Kidney epithelial cell (primary cell): ENCODE measurements around the gene WWC2. TPM values are rescaled to one million over a fixed set of nuclear protein-coding genes. Genes with fewer than 3 reads are reported as not detected.

Experiments
- DNase-seq: peaks from one replicate; pipeline ENCODE4 v3.0.0-alpha.2; 2010; ENCODE audit warnings: low read depth
- H3K27me3 ChIP-seq: 2 replicates; pipeline ENCODE4 v1.6.0; 2011; ENCODE audit warnings: low read length; ENCODE audit not compliant: control insufficient read depth, insufficient read depth
- H3K36me3 ChIP-seq: 2 replicates; pipeline ENCODE4 v1.5.1; 2011; ENCODE audit warnings: low read length; ENCODE audit not compliant: control insufficient read depth, insufficient read depth
- H3K4me3 ChIP-seq: 2 replicates; pipeline ENCODE4 v1.5.1; 2011; ENCODE audit warnings: low read depth, mild to moderate bottlenecking, control low read depth, low read length
- total RNA-seq: library from RNA; depleted of rRNA; stranded (reverse); fragments of >200 nt; gene quantifications from 2 replicates; pipeline ENCODE4 v1.2.3, GENCODE V29; 2015
- TF ChIP-seq, protein P1 (sequence below): IDR thresholded peaks from 2 replicates; pipeline ENCODE4 v1.5.1; 2011; ENCODE audit warnings: mild to moderate bottlenecking, moderate library complexity, low read length, control low read depth, inconsistent platforms; ENCODE audit not compliant: insufficient read depth, poor library complexity, severe bottlenecking

WWC2 gene
- total RNA-seq, 1 donor from 2014 or later = 29.0 TPM

DNA sequence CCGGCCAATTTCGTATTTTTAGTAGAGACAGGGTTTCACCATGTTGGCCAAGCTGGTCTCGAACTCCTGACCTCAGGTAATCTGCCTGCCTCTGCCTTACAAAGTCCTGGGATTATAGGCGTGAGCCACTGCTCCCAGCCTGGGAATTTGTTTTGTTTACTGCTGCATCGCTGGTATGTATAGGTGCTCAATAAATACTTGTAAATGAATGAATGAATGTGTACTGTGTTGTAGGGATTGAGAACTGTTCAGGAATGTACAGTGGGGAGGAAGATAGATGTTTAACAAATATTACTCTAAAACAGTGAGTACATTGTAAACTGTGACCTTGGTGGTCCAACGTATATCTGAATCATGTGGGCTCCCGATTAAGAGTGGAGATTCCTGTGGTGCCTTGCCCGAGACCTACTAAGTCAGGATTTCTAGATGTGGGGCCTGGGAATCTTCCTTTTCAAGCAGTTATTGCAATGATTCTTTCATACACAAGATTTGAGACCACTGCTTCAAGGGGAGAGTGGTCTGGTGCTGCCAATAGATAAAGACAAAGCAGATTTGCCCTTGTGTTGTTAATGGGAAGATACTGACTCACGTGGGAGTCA is 41.0 kb downstream of the WWC2 start:
- H3K36me3 ChIP-seq = no peaks in the 10 kb centered on the region
- no peaks in the 10 kb centered on the region for H3K27me3 ChIP-seq
- TF ChIP-seq, protein P1, sequence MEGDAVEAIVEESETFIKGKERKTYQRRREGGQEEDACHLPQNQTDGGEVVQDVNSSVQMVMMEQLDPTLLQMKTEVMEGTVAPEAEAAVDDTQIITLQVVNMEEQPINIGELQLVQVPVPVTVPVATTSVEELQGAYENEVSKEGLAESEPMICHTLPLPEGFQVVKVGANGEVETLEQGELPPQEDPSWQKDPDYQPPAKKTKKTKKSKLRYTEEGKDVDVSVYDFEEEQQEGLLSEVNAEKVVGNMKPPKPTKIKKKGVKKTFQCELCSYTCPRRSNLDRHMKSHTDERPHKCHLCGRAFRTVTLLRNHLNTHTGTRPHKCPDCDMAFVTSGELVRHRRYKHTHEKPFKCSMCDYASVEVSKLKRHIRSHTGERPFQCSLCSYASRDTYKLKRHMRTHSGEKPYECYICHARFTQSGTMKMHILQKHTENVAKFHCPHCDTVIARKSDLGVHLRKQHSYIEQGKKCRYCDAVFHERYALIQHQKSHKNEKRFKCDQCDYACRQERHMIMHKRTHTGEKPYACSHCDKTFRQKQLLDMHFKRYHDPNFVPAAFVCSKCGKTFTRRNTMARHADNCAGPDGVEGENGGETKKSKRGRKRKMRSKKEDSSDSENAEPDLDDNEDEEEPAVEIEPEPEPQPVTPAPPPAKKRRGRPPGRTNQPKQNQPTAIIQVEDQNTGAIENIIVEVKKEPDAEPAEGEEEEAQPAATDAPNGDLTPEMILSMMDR = no peak
- H3K4me3 ChIP-seq = no peak overlapping the region
- DNase-seq = no peak

DNA sequence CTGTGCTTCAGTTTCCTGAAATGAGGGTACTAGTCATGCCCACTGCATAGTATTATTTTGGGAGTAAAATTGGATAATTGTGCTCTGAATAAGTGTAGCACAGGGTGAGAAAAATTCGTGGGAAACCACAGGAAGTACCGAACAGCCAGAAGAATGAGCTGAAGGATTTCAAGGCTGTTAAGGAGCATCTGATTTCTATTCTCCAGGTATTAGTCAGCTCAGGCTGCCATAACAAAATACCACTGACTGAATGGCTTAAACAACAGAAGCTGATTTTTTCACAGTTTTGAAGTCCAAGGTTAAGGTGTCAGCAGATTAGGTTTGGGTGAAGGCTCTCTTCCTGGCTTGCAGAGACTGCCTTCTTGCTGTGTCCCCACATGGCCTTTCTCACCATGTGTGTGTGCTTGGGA is 41.9 kb downstream of the WWC2 start:
- no peak for DNase-seq

DNA sequence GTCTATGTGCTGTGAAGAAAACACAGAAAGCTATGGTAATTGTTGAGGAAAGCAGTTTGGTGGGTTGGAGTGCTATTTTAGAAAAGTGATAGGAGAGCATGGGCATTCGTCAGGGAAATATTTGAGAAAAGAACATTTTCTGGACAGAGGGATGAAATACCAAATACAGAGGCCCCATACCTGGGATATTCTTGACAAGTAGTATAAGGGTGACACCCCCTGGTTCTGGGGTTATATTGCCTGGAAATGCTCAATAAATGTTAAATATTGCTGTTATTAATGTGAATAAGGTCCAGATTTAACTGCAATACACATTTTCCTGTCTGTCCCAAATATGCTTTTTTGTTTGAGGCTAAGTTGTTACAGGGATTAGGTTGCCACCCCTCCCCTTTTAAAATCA is 42.9 kb downstream of the WWC2 start:
- DNase-seq = no peak
- TF ChIP-seq, protein P1 = no peak
- Histone ChIP-seq H3K4me3 (no peak overlapping the region), H3K36me3 (no peaks in the 10 kb centered on the region), H3K27me3 (no peaks in the 10 kb centered on the region)

More for the DNA sequence above, 41.9 kb downstream of the WWC2 start:
- Histone ChIP-seq H3K27me3 (no peaks in the 10 kb centered on the region), H3K36me3 (no peaks in the 10 kb centered on the region), H3K4me3 (no peak overlapping the region)
- TF ChIP-seq, protein P1 = no peak

DNA sequence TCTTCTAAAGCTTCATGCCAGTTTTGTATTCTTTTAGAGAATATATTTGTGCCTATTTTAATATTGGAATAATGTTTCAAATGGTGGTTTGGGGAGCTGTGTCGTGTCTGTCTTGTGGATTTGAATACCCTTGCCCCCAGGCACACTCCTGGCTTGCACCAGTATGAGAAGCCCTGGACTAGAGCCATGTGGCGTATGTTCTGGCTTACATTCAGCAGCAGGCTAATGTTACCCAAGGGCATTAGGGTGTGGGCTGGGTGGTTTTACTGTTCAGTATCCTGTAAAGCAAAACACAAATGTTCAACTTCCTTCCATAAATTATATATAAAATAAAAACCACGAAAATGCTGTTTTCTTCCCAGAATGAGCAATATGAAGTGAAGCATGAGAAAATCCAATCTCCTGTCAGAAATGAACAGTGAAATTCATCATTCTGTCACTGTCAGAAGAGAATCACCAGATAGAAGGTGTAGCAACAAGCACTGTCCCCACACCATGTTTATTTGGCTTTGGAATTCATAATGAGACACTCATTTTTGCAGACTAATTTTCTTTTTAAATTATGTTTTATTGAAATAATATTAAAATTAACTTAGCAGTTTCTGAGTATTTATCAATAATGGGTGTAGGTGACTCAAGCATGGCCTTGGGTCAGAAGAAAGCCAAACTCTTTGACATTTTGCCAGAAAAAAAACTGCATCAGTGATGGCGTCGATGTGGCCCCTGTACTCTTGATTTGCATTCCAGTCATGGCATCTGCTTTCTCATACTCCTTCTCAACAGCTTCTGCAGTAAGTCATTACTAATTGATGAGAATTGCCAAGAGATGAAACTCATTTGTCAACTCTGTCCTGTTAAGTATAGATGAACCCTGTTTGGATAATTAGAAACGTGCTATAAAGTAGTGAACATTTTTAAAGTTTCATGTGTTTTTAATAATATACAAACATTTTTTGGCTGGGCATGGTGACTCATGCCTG is 43.8 kb downstream of the WWC2 start:
- no peak for DNase-seq

DNA sequence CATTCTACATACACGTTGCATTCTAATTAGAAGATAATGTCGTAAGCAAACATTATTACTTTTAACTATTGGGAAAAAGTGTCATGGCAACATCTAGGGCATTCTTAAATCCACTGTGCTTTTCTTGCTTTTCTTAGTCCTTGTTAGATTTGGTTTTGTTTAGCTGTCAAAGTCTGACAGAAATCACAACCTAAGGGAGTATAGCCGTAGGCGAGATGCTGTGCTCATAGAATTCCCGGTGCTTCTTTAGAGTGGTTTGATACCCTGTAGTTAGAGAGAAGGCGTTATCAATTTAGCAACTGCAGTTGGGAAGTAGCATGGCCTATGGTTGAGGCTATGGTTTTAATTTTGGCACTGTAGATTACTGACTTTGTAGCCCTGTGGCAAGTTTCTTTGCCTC is 45.7 kb downstream of the WWC2 start:
- no peaks in the 10 kb centered on the region for H3K36me3 ChIP-seq
- no peak for DNase-seq
- no peaks in the 10 kb centered on the region for H3K27me3 ChIP-seq
- no peak overlapping the region for H3K4me3 ChIP-seq
- TF ChIP-seq, protein P1 = no peak

More for the DNA sequence above, 43.8 kb downstream of the WWC2 start:
- no peak overlapping the region for H3K4me3 ChIP-seq
- TF ChIP-seq, protein P1 = no peak
- H3K27me3 ChIP-seq = no peaks in the 10 kb centered on the region
- no peaks in the 10 kb centered on the region for H3K36me3 ChIP-seq
